ENCODE measurements around the gene OLR1. TPM values are rescaled to one million over a fixed set of nuclear protein-coding genes. Genes with fewer than 3 reads are reported as not detected.

The OLR1 gene
- 4.0 and 10.1 TPM in 2 replicates for total RNA-seq

DNA sequence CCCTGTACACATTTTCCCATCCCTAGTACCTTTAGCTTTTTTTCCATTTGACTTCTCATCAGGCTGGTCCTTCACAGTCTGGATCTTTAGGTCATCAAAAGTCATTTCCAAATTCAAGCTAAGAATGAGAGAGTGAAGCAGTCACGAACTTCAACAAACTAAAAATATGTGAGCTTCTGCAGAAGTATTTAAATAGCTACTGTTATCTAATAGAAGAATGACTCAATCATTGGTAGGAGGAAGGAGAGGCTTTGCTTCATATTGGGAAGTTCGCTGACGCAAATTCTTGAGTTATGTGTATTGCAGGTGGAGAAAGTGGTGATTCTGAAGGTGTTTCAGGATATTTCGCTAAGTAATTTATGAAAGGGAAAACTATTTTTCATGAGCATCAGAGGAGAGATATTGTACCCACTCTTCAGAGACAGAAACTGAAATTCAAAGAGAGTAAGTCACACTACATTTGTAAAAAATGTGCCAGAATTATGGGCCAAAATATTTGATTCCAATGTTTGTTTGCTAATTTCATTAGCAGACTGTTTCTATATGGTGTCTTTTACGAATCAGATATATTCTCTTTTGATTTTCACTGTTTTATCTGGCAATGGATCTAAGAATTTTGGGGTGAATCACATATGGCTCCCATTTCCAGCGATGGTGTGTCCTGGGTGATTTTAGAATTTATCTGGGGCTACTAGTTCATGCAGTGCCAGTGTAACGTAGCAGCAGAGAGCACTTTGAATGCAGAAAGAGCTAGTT is at the start of gene OLR1:
Gene OLR1 (minus strand): TSS at position 160 of the 756 bp plus-strand sequence. CDS start 55 bp downstream, at position 105.

DNA sequence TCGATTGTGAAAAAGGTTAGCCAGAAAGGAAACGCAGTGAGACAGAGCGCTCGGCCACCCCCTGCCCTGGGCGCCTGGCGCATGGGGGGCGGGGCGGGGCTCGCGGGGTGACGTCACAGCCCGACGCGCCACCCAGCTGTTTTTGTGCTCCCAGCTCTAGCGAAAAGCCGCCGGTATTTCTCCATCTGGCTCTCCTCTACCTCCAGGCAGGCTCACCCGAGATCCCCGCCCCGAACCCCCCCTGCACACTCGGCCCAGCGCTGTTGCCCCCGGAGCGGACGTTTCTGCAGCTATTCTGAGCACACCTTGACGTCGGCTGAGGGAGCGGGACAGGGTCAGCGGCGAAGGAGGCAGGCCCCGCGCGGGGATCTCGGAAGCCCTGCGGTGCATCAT is 40.8 kb upstream of the OLR1 start, which contains the start of gene GABARAPL1:
Gene GABARAPL1 (plus strand): TSS at position 139 of the 393 bp plus-strand sequence. CDS start 253 bp downstream, at position 392.

GRCh38 chr12:10178821-10179220 is 6.9 kb upstream of the OLR1 start, which contains the start of gene TMEM52B:
TMEM52B (plus strand) TSS chr12:10179032; CDS start chr12:10179575, 543 bp downstream.

DNA sequence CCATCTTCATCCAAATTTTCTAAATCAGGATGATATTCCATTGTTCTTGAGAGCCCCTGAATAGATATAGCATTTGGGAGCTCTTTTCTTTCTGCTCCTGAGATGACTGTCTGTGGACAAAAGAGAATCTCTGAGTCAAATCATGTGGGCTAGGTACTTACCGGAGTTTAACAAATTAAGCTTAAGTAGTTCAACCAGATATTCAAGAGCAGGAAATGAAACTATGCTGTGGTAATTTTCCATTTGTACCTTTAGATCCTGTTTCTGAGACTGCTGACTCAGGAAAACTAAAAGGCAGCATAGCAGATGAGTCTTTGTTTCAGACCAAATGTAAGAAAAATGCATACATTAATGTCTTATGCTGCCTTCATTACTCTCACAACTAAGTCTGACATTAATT is 41.9 kb downstream of the OLR1 start, which contains the start of gene CLEC7A:
Gene CLEC7A (minus strand): TSS at position 158 of the 400 bp plus-strand sequence. CDS start 117 bp downstream, at position 41.

Other genes with a start within 250 kb of the OLR1 start
- not detected in 2 replicates for gene CLEC2A, start 239.8 kb downstream of the OLR1 start, total RNA-seq
- not detected in 2 replicates for gene CLEC12A, start 200.7 kb downstream of the OLR1 start, total RNA-seq
- gene CLEC1B, start 173.0 kb downstream of the OLR1 start, total RNA-seq = not detected in 2 replicates
- gene CLEC12B, start 161.5 kb downstream of the OLR1 start, total RNA-seq = not detected in 2 replicates
- not detected in 2 replicates for gene CLEC9A, start 141.4 kb downstream of the OLR1 start, total RNA-seq
- gene CLEC1A, start 73.1 kb downstream of the OLR1 start, total RNA-seq = 0.13 TPM in 1 of 2 replicates, not detected in the other
- under 0.01 TPM in 1 of 2 replicates, not detected in the other for gene CLEC7A, start 41.9 kb downstream of the OLR1 start, total RNA-seq
- gene TMEM52B, start 6.9 kb upstream of the OLR1 start, total RNA-seq = 3.8 and 13.8 TPM in 2 replicates
- gene GABARAPL1, start 40.7 kb upstream of the OLR1 start, total RNA-seq = 69.3 and 89.6 TPM in 2 replicates
- gene KLRD1, start 135.7 kb upstream of the OLR1 start, total RNA-seq = under 0.01 and 0.64 TPM in 2 replicates
- gene KLRK1, start 217.9 kb upstream of the OLR1 start, total RNA-seq = 0.08 TPM in 1 of 2 replicates, not detected in the other
- gene KLRC4, start 237.6 kb upstream of the OLR1 start, total RNA-seq = not detected in 2 replicates
- gene KLRC3, start 248.5 kb upstream of the OLR1 start, total RNA-seq = 0.39 TPM in 1 of 2 replicates, not detected in the other